ENCODE measurements around the gene XPR1. TPM values are rescaled to one million over a fixed set of nuclear protein-coding genes. Genes with fewer than 3 reads are reported as not detected.

Gene XPR1
- total RNA-seq, 3 donors from 2014 or later = 19.0 to 49.5 (median 35.7) TPM

DNA sequence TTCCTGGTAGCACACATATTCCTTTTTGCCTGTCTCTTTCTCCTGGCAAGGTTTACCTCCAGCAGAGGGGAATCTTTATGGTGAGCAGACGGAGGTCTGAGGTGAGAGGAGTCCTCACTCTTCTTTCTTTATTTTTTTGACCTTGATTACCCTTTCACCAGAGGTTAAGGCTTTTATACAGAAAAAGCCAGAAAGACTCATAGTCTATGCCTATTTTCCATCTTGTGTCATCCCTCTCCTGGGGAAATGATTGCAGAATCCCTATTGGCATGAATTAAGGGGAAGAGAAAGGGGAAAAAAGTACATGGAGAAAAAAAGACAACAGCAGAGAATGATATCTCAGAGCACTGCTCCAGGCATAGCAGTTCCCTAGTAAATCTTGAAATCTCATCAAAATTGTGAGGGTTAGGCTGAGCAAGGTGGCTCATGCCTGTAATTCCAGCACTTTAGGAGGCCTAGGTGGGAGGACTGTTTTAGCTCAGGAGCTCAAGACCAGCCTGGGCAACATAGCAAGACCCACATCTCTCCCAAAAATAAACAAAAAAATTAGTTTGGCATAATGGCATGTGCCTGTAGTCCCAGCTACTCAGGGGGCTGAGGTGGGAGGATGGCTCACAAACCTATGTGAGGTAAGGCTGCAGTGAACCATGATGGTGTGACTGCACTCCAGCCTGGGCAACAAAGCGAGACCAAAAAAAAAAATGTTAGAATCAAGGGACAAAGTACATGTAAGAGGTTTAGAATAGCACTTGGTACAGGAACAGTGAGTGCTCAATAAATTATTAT lies 1.2 kb upstream of the XPR1 start:
- Histone ChIP-seq H3K9me3 (no peaks in the 10 kb centered on the region), H3K4me1 (no peaks in the 10 kb centered on the region), H3K27me3 (no peaks in the 10 kb centered on the region), H3K4me3 (no peak overlapping the region), H3K27ac (peak overlapping the region; percentile 92 to 97), H3K36me3 (no peaks in the 10 kb centered on the region)
- no peak for TF ChIP-seq POLR2AphosphoS5 (IDR thresholded peaks at IDR 0.05)
- no peak for TF ChIP-seq POLR2A (IDR thresholded peaks at IDR 0.05)
- TF ChIP-seq, protein P1, sequence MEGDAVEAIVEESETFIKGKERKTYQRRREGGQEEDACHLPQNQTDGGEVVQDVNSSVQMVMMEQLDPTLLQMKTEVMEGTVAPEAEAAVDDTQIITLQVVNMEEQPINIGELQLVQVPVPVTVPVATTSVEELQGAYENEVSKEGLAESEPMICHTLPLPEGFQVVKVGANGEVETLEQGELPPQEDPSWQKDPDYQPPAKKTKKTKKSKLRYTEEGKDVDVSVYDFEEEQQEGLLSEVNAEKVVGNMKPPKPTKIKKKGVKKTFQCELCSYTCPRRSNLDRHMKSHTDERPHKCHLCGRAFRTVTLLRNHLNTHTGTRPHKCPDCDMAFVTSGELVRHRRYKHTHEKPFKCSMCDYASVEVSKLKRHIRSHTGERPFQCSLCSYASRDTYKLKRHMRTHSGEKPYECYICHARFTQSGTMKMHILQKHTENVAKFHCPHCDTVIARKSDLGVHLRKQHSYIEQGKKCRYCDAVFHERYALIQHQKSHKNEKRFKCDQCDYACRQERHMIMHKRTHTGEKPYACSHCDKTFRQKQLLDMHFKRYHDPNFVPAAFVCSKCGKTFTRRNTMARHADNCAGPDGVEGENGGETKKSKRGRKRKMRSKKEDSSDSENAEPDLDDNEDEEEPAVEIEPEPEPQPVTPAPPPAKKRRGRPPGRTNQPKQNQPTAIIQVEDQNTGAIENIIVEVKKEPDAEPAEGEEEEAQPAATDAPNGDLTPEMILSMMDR (IDR thresholded peaks at IDR 0.05) = no peak
- DNase-seq (ENCODE audit: low spot score in 2 of 2) = no peak
- intact Hi-C loops (cut with DNase I; ENCODE audit: low total_unique reads) = loop anchor here (5.0 kb wide), 1 partner anchor 422 kb away; no protein-coding TSS in a partner anchor

GRCh38 chr1:180631194-180631765 lies 542 bp upstream of the XPR1 start:
- Histone ChIP-seq H3K4me1 (no peaks in the 10 kb centered on the region), H3K27me3 (no peaks in the 10 kb centered on the region), H3K9me3 (no peaks in the 10 kb centered on the region), H3K27ac (peak overlapping the region; percentile 92 to 97), H3K36me3 (no peaks in the 10 kb centered on the region), H3K4me3 (peak overlapping the region in 2 of 3 donors; percentile 91 to 95)
- no peak for DNase-seq (ENCODE audit: low spot score in 2 of 2)
- intact Hi-C loops (cut with DNase I; ENCODE audit: low total_unique reads) = loop anchor here (5.0 kb wide), 1 partner anchor 421 kb away; no protein-coding TSS in a partner anchor
- TF ChIP-seq POLR2AphosphoS5 (IDR thresholded peaks at IDR 0.05) = no peak
- TF ChIP-seq, protein P1 (IDR thresholded peaks at IDR 0.05) = peak in 1 of 3 donors; percentile 13

DNA sequence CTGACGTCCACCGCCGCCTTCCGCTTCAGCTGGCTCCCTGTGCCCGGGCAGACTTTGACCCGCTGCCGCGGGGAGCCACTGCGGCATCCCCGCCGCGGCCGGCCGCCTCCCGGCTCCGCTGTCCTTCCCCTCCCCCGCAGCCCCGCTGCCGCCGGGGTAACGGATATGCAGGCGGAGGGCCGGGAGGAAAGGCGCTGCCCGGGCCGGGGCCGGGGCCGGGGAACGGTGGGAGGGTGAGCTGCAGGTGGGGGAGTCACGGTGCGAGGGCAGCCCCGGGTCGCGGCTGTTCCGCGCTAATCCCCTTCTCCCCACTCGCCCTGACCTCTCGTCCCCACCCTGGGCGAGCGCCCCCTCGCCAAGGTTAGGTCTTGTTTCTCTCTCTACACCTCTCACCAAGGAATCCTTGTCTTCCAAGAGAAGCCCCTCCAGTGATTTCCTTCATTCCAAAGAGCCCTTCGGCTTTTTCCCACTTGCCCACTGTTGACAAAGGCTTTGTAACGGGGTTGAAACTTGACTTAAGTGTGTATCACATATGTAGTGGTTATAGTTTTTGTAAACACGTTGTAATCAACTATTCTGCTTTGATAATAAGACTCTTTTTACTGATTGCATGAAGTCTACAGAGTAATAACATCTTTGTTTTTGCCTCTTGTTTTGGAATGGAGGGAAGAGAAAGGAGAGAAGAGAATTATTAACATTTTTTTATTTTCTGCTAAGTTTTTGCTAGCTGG lies 669 bp downstream of the XPR1 start:
- H3K36me3 ChIP-seq = no peaks in the 10 kb centered on the region
- intact Hi-C loops (cut with DNase I; ENCODE audit: low total_unique reads) = loop anchor here (5.0 kb wide), 1 partner anchor 420 kb away; no protein-coding TSS in a partner anchor

DNA sequence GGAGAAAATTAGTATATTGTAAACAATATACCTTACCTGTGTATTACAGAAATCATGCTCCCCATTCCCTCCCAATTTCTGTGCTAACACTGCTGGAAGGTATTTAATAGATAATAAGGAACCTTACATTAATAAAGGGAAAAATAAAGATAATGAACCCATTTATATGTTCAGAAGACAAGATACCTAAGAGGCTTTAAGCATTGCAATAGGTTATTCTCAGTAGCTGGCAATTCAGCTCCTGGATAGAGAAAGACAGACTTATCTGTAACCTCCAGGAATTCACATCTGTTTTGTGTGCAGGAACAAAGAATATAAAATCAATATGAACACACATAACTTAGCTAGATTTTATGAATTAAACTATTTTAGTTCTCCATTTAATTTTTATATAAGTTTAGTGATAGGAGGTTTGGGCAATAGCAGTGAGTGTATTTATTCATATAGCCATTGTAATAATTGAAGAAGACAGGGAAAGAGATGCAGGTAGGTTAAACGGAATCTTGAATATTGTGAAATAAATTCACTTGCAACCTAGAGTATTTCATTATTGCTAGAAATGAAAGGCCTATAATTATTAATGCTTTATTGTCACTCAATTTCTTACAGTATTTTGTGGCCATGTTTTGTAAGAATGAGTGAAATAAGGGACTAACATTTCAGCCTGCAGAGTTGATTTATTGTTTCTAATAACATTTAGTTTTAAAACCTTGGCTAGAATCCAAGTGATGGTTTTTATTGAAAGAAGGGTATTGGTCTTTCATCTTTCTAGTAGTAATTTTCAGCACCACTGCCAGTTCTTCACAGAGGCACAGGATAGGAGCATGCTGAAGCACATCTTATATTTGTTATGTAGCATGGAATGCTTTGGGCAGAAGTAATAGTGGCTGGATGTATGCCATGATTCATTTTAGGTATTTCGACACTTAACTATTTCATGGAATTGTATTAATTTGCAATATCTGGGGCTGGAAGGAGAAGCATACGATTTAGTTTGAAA lies 1.5 kb downstream of the XPR1 start:
- no peak for DNase-seq (ENCODE audit: low spot score in 2 of 2)
- Histone ChIP-seq H3K27me3 (no peaks in the 10 kb centered on the region), H3K9me3 (no peaks in the 10 kb centered on the region), H3K36me3 (no peaks in the 10 kb centered on the region), H3K4me3 (peak overlapping the region; percentile 86 to 95 (median 91)), H3K4me1 (no peaks in the 10 kb centered on the region), H3K27ac (no peak overlapping the region)
- intact Hi-C loops (cut with DNase I; ENCODE audit: low total_unique reads) = loop anchor here (5.0 kb wide), 1 partner anchor 419 kb away; no protein-coding TSS in a partner anchor
- TF ChIP-seq, protein P1 (IDR thresholded peaks at IDR 0.05) = no peak
- TF ChIP-seq POLR2AphosphoS5 (IDR thresholded peaks at IDR 0.05) (no peak), POLR2A (IDR thresholded peaks at IDR 0.05) (no peak)

More for the DNA sequence above, 669 bp downstream of the XPR1 start:
- Histone ChIP-seq H3K4me3 (peak overlapping the region; percentile 86 to 95 (median 91)), H3K4me1 (no peaks in the 10 kb centered on the region), H3K27ac (peak overlapping the region; percentile 92 to 97), H3K9me3 (no peaks in the 10 kb centered on the region), H3K27me3 (no peaks in the 10 kb centered on the region)
- DNase-seq (ENCODE audit: low spot score in 2 of 2) = peak; percentile 46 to 57
- TF ChIP-seq POLR2AphosphoS5 (IDR thresholded peaks at IDR 0.05) = no peak
- TF ChIP-seq, protein P1 (IDR thresholded peaks at IDR 0.05) = no peak
